Thymus (tissue), 14 donors: ENCODE results near the gene TOM1L1. TPM values are rescaled to one million over a fixed set of nuclear protein-coding genes. Genes with fewer than 3 reads are reported as not detected.

Experiments used
- DNase-seq, 9 donors: peaks; one replicate each; pipeline ENCODE4 v3.0.0-alpha.2; 2013; ENCODE audit warnings: low spot score in 9 of 9, low read depth in 6 of 9, missing footprints in 1 of 9
- H3K27ac ChIP-seq, 2 donors: one replicate each; pipeline ENCODE4 v1.5.1; 2013; ENCODE audit warnings: control low read depth in 1 of 2, low read depth in 1 of 2, low read length in 1 of 2, mild to moderate bottlenecking in 1 of 2, moderate library complexity in 1 of 2
- H3K27me3 ChIP-seq, 2 donors: one replicate each; pipeline ENCODE4 v1.5.1; 2013; ENCODE audit warnings: low read length in 1 of 2; ENCODE audit not compliant: control insufficient read depth in 2 of 2, insufficient read depth in 1 of 2
- H3K36me3 ChIP-seq, 2 donors: one replicate each; pipeline ENCODE4 v1.5.1; 2013; ENCODE audit warnings: low read length in 1 of 2, mild to moderate bottlenecking in 1 of 2, moderate library complexity in 1 of 2; ENCODE audit not compliant: control insufficient read depth in 2 of 2, insufficient read depth in 2 of 2
- H3K4me1 ChIP-seq, 2 donors: one replicate each; pipeline ENCODE4 v1.5.1; 2013; ENCODE audit warnings: low read length in 2 of 2; ENCODE audit not compliant: control insufficient read depth in 2 of 2, insufficient read depth in 2 of 2
- H3K4me3 ChIP-seq, 2 donors: one replicate each; pipeline ENCODE4 v1.5.1; 2013; ENCODE audit warnings: low read length in 2 of 2, control low read depth in 1 of 2, mild to moderate bottlenecking in 1 of 2
- H3K9me3 ChIP-seq, 2 donors: one replicate each; pipeline ENCODE4 v1.5.1; 2013; ENCODE audit warnings: low read length in 1 of 2, mild to moderate bottlenecking in 1 of 2; ENCODE audit not compliant: control insufficient read depth in 2 of 2, insufficient read depth in 1 of 2
- WGBS: extraction: QIAGEN DNeasy Blood & Tissue Kit; methylation state at CpG from one replicate; pipeline ENCODE4 v1.1.7; 2013; 5-methylcytosine and 5-hydroxymethylcytosine counted together
- long read RNA-seq, 10 donors: transcript quantifications; one replicate each; lab custom pipeline, GENCODE V29; 2026
- polyA plus RNA-seq: library from polyadenylated mRNA; stranded (reverse); fragments of 200-250 nt; gene quantifications from one replicate; pipeline ENCODE4 v1.2.3, GENCODE V29; 2013
- total RNA-seq: library from RNA; stranded (reverse); fragments of 120-200 nt; gene quantifications from one replicate; pipeline ENCODE4 v1.2.4, GENCODE V29; 2013
- donor health status: healthy.

Gene TOM1L1
- total RNA-seq (15.0 TPM), polyA plus RNA-seq (15.9 TPM)
- long read RNA-seq, donor 1: 0 reads
- long read RNA-seq, donor 2: 0 reads
- long read RNA-seq, donor 3, partial matches to known transcripts: 11 of 45 reads
- long read RNA-seq, donor 3, other reads (novel, unspliced or antisense): 30 of 45 reads
- long read RNA-seq, donor 4, partial matches to known transcripts: 17 of 27 reads
- long read RNA-seq, donor 4, other reads (novel, unspliced or antisense): 9 of 27 reads
- long read RNA-seq, donor 5, partial matches to known transcripts: 0 of 8 reads
- long read RNA-seq, donor 5, other reads (novel, unspliced or antisense): 0 of 8 reads
- long read RNA-seq, donor 6, partial matches to known transcripts: 15 of 47 reads
- long read RNA-seq, donor 6, other reads (novel, unspliced or antisense): 31 of 47 reads
- long read RNA-seq, donor 7, partial matches to known transcripts: 21 of 53 reads
- long read RNA-seq, donor 7, other reads (novel, unspliced or antisense): 28 of 53 reads
- long read RNA-seq, donor 8, partial matches to known transcripts: 0 of 1 reads
- long read RNA-seq, donor 8, other reads (novel, unspliced or antisense): 0 of 1 reads
- long read RNA-seq, donor 9, partial matches to known transcripts: 0 of 3 reads
- long read RNA-seq, donor 9, other reads (novel, unspliced or antisense): 0 of 3 reads
- long read RNA-seq, donor 10, partial matches to known transcripts: 10 of 19 reads
- long read RNA-seq, donor 10, other reads (novel, unspliced or antisense): 9 of 19 reads

GRCh38 chr17:54900457-54901229, at the start of gene TOM1L1:
TOM1L1 (plus strand) TSS chr17:54900852; CDS start chr17:54900866, 14 bp downstream.
- WGBS: 7% methylated on average over 67 of the region's 67 CpGs
- Histone ChIP-seq H3K27ac (peak within 1 kb of the TSS; percentile 37 to 76), H3K27me3 (peaks cover 8 to 30% of the 10 kb centered on the region in 2 donors), H3K4me1 (peaks cover 4 to 8% of the 10 kb centered on the region in 2 donors), H3K9me3 (no peaks in the 10 kb centered on the region), H3K36me3 (no peaks in the 10 kb centered on the region), H3K4me3 (peak within 1 kb of the TSS; percentile 26 to 29)
- peak in 4 of 9 donors; percentile 15 to 42 (median 20) for DNase-seq

- H3K4me3 ChIP-seq: no peak overlapping the region
- no peaks in the 10 kb centered on the region for H3K36me3 ChIP-seq
- no peaks in the 10 kb centered on the region for H3K9me3 ChIP-seq
- 80% methylated on average over 2 of the region's 2 CpGs for WGBS
- DNase-seq: no peak
- no peaks in the 10 kb centered on the region for H3K27me3 ChIP-seq
- no peaks in the 10 kb centered on the region for H3K4me1 ChIP-seq
- H3K27ac ChIP-seq: no peak overlapping the region
Observed at GRCh38 chr17:54859187-54859586, 41.5 kb upstream of the TOM1L1 start.

DNA sequence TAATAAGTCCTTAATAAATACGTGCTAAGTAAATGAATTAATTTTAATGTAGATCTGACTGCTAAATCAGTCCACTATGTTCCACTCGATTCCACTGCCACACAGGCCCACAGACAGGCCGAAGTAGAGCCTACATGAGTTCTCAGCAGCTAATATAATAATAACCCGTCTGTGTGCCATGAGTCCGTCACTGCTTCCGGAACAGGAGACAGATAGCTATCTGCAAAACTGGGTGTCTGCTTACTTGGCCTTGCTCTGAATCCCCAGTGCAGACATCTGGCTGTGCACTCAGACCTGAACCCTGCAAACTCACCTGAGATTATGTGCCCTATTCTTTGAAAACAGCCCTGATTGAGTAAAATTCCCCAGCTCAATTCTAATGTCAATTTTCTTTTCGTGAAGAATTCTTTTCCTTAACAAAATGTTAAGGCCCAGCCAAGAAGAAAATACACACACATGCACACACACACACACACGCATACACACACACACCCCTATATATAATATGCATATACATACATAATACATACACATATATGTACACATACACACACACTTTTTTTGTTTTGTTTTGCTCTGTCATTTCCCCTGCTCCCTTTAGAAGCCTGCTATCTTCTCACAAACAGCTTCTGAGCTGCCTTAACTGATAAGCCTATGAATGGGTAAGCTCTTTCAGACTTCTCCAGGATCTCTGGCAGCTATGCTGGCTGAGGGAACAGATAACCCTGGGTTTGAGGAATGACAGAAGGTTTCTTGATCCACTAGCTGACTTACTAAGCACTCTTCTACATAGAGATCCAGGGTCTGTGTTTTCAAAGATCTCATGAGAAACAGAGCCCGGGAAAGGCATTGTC, 39.8 kb upstream of the TOM1L1 start:
- no peak for DNase-seq
- Histone ChIP-seq H3K27ac (no peak overlapping the region), H3K4me1 (no peaks in the 10 kb centered on the region), H3K27me3 (no peaks in the 10 kb centered on the region), H3K9me3 (no peaks in the 10 kb centered on the region), H3K4me3 (no peak overlapping the region), H3K36me3 (no peaks in the 10 kb centered on the region)
- WGBS: 90% methylated on average over 9 of the region's 9 CpGs

DNA sequence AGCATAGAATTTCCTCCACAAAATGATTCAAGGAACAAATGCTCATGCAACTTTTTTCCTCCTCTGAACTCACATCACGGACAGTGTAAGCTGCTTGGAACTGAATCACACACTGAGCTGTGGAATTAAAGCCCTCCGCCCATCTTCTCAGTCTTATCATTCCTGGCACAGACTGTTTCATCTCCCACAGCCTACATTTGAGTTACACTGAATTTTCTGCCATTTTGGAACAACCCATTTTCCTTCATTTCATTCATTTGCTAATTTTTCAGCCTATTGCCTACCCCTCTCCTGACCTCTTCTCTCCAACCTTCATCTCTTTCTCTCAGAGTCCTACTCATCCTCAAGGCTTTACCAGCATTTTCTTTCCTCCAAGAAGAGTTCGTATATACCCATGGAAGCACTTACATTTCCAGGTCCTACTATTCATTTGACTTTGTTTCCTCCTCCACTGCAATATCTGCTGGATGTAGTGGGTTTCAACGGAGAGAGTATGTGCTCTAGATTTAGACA, 39.1 kb upstream of the TOM1L1 start:
- Histone ChIP-seq H3K9me3 (no peaks in the 10 kb centered on the region), H3K27me3 (no peaks in the 10 kb centered on the region), H3K36me3 (no peaks in the 10 kb centered on the region), H3K4me1 (no peaks in the 10 kb centered on the region), H3K27ac (no peak overlapping the region), H3K4me3 (no peak overlapping the region)
- 92% methylated on average over 4 of the region's 4 CpGs for WGBS
- DNase-seq: no peak

DNA sequence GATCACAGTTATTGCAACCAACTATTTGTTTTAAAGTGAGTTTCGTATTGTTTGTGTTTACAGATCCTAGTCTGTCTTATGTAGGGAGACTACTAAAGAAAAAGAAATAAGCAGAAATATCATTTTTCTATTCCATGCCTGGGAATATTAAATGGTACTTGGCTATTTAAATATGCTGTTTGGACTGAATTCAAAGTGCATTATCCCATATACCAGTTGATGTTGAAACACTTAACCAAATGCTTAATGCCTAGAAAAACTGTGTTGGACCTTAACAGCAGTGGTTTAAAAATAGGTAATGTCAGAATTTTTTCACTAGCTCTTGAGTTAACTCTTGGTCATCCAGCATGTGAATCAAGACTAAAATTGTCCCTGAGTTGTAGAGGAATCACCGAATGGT, 37.5 kb upstream of the TOM1L1 start:
- Histone ChIP-seq H3K4me3 (no peak overlapping the region), H3K36me3 (no peaks in the 10 kb centered on the region), H3K4me1 (no peaks in the 10 kb centered on the region), H3K27ac (no peak overlapping the region), H3K27me3 (no peaks in the 10 kb centered on the region), H3K9me3 (no peaks in the 10 kb centered on the region)
- DNase-seq: no peak
- 49% methylated on average over 2 of the region's 2 CpGs for WGBS

- DNase-seq: no peak
- WGBS: 89% methylated on average over 1 of the region's 1 CpG
- Histone ChIP-seq H3K36me3 (no peaks in the 10 kb centered on the region), H3K27ac (no peak overlapping the region), H3K4me1 (no peaks in the 10 kb centered on the region), H3K9me3 (no peaks in the 10 kb centered on the region), H3K27me3 (no peaks in the 10 kb centered on the region), H3K4me3 (no peak overlapping the region)
Observed at GRCh38 chr17:54864070-54864469, 36.6 kb upstream of the TOM1L1 start.

GRCh38 chr17:54864636-54865356, 35.9 kb upstream of the TOM1L1 start:
- no peak overlapping the region for H3K27ac ChIP-seq
- 89% methylated on average over 8 of the region's 8 CpGs for WGBS
- H3K4me3 ChIP-seq: no peak overlapping the region
- H3K36me3 ChIP-seq: no peaks in the 10 kb centered on the region
- no peak for DNase-seq
- H3K9me3 ChIP-seq: no peaks in the 10 kb centered on the region
- no peaks in the 10 kb centered on the region for H3K4me1 ChIP-seq
- no peaks in the 10 kb centered on the region for H3K27me3 ChIP-seq

DNA sequence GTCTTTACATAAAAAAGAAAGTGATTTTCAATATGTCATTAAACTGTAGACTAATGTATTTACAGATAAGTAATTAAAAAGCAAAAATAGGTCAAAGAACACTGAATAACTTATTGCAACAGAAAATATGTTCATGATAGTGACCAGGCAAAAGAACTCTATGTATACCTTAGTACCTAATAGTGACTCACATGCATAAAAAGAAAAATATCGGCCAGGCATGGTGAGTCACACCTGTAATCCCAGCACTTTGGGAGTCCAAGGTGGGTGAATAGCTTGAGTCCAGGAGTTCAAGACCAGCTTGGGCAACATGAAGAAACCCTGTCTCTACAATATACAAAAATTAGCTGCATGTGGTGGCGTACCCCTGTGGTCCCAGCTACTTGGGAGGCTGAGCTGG, 33.0 kb upstream of the TOM1L1 start:
- no peak overlapping the region for H3K27ac ChIP-seq
- no peaks in the 10 kb centered on the region for H3K4me1 ChIP-seq
- H3K4me3 ChIP-seq: no peak overlapping the region
- no peaks in the 10 kb centered on the region for H3K36me3 ChIP-seq
- DNase-seq: no peak
- H3K27me3 ChIP-seq: no peaks in the 10 kb centered on the region
- WGBS: 97% methylated on average over 2 of the region's 2 CpGs
- no peaks in the 10 kb centered on the region for H3K9me3 ChIP-seq
